ENCODE data around the gene DGKQ.

Gene DGKQ, protein sequence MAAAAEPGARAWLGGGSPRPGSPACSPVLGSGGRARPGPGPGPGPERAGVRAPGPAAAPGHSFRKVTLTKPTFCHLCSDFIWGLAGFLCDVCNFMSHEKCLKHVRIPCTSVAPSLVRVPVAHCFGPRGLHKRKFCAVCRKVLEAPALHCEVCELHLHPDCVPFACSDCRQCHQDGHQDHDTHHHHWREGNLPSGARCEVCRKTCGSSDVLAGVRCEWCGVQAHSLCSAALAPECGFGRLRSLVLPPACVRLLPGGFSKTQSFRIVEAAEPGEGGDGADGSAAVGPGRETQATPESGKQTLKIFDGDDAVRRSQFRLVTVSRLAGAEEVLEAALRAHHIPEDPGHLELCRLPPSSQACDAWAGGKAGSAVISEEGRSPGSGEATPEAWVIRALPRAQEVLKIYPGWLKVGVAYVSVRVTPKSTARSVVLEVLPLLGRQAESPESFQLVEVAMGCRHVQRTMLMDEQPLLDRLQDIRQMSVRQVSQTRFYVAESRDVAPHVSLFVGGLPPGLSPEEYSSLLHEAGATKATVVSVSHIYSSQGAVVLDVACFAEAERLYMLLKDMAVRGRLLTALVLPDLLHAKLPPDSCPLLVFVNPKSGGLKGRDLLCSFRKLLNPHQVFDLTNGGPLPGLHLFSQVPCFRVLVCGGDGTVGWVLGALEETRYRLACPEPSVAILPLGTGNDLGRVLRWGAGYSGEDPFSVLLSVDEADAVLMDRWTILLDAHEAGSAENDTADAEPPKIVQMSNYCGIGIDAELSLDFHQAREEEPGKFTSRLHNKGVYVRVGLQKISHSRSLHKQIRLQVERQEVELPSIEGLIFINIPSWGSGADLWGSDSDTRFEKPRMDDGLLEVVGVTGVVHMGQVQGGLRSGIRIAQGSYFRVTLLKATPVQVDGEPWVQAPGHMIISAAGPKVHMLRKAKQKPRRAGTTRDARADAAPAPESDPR

DNA sequence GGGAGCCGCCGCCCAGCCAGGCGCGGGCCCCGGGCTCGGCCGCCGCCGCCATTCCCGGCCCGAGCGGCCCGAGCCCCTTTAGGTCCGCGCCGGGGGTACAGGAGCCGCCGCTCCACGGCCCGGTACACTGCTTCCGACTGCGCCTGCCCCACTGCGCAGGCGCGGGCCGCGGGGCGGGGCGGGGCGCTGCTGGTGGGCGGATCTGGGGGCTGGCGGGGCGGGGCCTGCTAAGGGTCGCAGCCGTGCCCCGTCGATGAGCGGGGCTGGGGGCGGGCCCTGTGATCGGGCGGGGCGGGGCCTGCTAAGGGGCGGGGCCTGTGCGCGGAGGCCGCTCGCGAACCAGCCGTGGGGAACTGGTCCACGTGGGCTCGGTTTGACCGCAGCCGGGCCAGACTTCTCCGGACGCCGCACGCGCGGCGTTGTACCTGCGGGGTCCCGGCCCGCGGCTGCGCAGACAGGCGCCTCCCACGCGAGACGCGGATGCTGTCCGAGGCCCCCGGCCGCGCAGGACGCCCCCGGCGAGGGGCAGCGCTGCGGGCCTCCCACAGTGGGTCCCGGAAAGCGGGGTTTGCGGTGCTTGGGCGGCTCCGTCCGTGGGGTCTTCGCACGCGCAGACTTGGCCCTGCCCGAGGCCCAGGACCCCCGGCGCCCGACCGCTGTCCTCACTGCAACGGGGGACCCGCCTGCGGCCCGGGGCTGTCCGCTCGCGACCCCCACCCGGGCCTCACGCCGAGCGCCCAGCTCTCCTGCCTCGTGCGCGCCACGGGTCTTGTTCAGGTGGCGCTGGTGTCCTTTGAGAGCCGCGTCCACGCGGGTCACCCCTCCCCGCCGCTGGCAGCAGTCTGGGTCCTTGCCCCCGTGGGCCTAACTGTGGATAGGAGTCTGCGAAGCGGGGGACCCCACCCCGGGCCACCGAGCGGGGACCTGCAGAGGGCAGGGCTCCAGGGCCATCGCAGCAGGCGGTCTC, at the start of gene DGKQ:
TSS of gene DGKQ (minus strand) at position 139 of the 967 bp plus-strand sequence. CDS start at position 52, 87 bp downstream.
- peak; percentile 51 for DNase-seq

- no peak for DNase-seq
Observed at GRCh38 chr4:1022739-1023066, 49.3 kb upstream of the DGKQ start.

DNA sequence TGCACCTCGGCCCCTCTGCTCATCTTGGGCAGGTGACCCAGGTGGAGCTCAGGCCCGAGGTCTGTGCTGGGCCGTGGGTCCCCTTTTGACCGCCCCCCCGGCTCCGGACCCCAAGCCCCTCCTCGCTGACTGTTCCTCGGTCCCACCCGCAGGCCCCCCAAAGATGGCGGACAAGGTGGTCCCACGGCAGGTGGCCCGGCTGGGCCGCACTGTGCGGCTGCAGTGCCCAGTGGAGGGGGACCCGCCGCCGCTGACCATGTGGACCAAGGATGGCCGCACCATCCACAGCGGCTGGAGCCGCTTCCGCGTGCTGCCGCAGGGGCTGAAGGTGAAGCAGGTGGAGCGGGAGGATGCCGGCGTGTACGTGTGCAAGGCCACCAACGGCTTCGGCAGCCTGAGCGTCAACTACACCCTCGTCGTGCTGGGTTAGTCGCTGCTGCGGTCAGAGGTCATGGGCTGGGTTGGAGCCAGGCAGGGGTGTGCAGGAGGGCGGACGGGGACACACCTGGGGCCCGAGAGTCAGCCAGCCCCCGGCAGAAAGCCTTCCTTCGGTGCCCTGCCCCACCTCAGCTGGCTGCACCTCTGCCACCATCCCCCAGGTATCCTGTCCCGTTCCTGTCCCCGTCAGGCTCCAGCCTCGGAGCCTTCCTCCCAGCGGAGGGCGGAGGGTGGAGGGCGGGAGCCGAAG, 48.8 kb upstream of the DGKQ start:
- DNase-seq = no peak

GRCh38 chr4:1021386-1022050, 48.1 kb upstream of the DGKQ start:
- DNase-seq = no peak

DNA sequence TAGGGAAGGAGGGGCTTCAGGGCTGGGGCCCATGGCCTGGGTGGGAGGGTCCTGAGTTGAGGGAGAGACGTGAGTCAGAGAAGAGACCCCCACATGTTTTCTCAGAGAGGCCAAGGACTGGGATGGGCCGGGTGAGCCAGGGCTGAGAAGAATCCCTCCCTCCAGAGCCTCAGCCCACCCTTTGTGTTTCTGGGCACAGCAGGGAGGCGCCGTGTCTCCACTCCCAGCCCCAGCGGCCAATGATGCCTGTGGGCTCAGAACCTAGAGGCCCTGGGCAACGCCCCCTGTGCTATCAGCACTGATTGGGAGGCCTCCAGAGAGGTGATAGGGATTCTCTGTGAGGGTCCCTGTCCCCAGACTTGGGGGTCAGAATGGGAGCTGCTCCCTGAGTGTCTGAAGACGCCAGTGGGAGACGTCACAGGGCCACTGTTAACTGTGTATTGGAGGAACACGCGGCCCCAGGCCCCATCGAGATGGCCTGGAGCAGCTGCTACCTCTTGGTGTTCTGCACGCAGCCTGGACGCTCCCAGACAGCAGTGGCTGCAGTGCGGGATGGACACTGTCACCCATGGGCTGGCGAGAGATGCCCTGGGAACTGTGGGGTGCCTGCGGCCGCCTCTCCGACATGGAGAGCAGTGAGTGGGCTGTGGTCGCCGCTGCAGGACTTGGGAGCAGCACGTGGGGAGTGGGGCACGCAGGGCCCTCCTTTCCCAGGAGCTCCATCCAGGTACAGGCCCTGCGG, 46.5 kb upstream of the DGKQ start:
- no peak for DNase-seq

GRCh38 chr4:1019320-1019719, 46.0 kb upstream of the DGKQ start:
- DNase-seq = no peak

DNA sequence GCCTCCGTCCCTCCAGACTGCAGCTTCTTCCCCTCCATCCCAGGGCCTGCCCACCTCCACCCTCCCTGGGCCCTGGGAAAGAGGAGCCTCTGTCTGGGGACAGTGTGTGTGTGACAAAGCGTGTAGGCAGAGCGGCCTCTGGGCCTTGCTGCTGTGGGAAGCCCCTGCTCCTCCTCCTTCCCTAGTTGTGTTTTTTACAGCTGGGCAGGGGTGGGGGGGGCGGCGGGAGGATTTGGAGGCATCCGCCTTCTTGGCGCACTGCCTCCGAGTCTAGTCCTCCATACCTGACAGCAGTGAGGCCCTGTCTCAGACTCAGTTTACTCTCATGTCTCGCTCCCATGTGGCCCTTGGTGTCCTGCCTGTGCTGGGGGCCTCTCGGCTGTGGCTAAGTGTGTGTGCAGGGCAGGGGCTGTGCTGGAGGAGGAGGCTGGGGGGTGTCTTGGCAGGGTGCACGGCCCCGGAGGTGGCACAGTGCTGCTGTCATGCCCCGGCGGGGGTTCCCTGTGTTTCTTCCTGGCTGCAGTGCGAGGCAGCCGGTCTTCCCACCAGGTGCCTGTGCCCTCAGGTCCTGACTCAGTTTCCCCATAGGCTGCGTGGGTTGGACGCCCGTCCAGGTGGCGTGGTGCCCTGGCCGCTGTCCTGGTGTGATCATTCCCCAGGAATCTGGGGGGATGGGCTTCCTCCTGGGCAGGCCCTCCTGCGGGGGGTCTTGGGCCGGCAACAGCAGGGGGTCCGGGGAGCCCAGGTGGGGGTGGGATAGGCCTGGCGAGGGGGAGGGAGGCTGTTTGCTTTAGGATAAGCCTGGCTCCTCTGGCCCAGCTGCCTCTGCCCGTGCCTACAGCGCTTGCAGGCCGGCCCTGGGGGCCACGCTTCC, 45.0 kb upstream of the DGKQ start:
- DNase-seq = no peak

- no peak for DNase-seq
Observed at GRCh38 chr4:1017706-1018105, 44.3 kb upstream of the DGKQ start.

DNA sequence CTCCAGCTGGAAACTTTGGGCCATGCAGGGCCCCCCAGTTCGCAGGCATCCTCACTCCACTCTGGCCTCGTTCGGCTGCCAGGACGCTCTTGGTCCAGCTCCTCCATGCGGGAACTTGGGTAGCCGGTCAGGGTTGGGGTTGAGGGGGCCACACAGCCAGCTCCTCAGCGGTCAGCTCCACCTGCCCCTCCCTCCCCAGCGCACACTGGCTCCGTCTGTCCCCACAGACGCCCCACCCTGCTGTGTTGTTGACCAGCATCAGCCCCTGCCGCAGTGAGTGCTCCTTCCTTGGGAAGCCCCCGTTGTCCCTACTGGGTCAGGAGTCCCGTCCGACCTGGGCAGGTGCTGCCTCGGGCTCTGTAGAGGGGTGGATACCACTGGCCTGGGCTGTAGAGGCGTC, 43.8 kb upstream of the DGKQ start:
- no peak for DNase-seq

DNA sequence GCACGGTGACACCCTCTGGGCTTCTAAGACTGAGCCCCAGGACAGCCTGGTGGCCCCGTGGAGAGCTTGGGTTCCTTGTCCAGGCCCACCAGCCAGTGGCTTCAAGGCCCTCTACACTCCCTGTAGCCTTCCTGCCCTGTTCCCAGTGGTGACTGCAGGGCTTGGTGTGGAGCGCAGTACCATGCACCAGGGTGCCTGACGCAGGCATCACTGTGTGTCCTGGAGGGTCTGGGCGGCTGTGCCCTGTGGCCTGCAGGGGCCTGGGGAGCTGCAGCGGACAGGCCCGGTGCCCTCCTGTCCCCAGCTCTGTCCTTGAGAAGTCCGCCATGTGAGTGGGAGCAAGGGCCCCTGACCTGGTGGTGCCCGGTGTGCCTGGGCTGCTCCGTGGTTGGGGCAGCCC, 42.4 kb upstream of the DGKQ start:
- DNase-seq = no peak

- no peak for DNase-seq
Observed at GRCh38 chr4:1015179-1015578, 41.8 kb upstream of the DGKQ start.

DNA sequence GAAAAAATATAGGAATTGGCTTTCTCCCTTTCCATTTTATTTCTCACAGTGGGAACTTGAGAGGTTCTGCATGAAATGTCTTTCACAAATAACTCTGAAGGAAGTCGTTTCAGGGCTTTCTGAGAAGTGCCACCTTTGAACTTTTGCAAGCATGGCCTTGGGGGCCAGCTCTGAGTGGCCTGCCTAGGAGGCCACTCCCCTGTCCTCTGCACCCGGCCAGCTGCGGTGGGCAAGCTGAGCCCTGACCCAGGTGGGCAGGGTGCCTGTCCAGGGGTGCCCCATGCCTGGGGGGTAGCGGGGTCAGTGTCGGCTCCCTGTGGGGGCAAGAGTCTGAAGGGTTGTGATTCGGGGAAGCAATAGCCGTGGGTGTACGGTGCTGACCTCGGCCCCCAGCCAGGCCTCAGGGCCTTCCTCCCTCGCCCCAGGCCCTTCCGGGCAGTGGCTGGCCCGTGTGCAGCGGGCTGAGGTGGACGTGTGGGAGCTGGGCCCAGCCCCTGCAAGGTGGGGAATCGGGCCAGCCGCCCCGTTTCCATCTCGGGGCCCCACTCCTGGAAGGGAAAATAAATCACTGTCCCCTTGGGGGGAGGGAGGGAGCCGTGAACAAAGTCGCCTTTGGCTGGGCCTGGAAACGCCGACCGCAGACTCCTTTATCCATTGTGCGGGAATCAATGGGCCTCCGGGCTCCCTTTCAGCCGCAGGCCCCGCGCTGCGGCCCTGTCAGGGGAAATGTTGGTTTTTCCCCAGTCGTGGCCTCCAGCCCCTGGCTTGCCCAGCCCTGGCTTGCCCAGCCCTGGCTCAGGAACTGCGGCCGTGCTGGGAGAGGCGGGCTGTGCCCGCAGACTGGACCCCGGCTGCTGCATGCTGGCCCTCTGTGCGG, 41.2 kb upstream of the DGKQ start:
- no peak for DNase-seq

DNA sequence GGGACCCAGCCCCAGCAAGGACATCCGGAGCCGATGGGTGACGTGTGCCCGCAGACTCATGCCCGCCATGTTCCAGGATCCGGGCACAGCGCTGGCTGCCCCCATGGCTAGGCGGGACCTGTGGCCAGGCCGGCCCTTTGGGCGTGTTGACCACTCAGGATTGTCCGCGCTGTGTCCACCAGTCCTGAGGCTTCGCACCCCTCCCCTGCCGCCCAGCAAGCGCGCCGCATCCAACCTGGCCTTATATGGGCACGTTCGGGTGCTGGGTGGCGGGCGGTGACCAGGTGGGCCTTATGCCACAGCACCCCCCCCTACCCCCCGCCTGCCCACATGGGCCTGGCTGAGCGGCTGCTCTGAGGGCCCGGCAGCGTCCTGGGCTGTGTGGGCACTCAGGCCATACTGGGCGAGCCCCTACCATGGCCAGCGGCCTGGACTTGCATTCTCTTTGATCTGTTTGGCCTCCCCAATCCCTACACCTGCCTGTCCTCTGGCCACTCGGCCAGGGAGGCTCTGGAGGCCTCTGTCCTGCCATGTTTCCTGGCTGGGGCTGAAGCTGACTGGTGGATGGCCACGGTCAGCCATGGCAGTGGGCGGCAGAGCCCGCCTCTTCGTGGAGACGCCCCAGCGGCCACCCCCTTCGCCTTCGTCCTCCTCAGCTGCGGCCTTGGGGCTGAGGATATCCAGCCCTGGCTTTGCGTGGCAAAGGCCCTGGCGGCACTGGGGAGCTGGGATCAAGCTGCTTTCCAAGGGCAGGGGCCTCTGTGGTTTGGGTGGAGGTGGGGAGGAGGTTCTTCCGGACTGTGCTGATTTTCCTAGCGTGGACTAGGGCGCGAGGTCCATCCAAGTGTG, 40.1 kb upstream of the DGKQ start:
- no peak for DNase-seq

DNA sequence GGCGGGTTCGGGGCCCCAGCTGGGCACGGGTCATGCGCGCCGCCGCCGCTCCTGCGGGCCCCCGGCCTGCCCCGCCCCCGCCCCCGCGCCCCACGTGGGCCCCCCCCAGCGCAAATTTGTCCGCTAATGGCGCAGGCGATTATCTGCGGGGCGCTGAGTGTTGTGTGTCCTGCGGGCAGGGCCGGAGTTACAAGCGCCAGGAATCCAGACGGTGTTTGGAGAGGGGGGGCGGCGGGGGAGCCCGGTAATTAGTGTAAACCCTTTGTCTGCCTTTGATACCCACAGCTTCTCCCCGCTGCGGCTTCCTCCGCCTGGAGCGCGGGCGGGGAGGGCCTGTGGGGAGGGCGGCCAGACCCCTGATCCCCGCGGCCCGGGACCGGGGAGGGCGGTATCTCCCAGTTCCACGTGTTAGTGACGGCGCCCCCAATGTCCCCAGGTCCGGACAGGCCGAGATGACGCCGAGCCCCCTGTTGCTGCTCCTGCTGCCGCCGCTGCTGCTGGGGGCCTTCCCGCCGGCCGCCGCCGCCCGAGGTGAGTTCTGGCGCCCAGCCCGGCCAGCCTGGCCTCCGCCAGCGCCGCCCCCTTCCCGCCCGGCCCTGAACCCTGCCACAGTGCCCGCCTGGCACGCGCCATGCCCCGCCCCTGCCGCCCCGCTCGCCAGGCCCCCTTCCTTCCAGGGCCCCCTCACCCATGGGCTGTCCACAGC, 38.8 kb upstream of the DGKQ start:
- no peak for DNase-seq

DNA sequence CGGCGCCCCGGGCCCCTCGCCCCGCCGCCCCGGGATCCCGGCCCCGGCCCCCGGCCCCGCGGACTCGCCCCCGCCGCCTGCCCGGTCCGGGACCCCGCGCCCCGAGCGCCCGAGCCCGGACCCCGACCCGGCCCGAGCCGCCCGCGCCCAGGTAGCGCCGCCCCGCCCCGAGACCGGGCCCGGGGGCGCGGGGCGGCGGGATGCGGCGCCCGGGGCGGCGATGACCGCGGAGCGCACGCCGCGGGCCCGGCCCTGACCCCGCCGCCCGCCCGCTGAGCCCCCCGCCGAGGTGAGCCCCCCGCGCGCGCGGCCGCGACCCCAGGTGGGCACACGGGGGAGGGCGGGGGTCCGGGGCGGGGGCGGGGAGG, 38.3 kb upstream of the DGKQ start:
- no peak for DNase-seq

DNA sequence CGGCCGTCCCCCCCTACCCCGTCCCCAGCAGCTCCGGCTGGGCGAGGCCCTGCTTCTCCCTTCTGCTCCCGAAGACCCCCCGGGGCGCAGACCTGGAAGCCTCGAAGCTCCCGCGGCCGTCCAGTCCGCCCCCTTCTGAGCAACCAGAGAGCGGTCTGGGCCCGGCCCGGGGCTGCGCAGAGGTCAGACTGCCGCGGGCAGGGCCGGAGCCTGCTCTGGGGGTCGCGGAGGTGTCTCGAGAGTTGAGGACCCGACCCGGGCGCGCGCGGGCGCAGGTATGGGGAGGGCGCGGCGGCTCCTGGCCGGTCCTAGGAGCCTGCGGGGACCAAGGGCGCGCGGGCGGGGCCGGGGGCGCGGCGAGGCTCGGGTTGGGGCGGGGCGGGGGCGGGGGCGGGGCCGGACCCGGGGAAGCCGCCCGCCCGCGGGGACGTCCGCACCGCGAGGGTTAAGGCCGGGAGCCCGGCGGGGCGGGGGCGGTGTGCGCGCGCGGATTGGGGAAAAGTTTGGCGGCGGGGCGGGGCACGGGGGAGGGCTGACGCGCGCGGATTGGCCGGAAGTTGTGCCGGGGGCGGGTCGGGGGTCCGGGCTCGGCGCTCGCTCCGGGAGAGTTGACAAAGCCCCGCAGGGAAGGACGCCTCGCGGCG, 37.8 kb upstream of the DGKQ start, which contains the start of gene FGFRL1:
TSS of gene FGFRL1 (plus strand) at position 605 of the 644 bp plus-strand sequence. CDS start 860 bp downstream, outside the sequence.
- DNase-seq = no peak
